COR-L47 (cell line): ENCODE measurements around the gene APOBEC3H.
A peak's percentile ranks its signal among the peaks of the same experiment; 100 is the strongest.

Experiments used
- DNase-seq: peaks from one replicate; lab custom pipeline; 2025; lab: John Stamatoyannopoulos, UW

APOBEC3H gene

DNA sequence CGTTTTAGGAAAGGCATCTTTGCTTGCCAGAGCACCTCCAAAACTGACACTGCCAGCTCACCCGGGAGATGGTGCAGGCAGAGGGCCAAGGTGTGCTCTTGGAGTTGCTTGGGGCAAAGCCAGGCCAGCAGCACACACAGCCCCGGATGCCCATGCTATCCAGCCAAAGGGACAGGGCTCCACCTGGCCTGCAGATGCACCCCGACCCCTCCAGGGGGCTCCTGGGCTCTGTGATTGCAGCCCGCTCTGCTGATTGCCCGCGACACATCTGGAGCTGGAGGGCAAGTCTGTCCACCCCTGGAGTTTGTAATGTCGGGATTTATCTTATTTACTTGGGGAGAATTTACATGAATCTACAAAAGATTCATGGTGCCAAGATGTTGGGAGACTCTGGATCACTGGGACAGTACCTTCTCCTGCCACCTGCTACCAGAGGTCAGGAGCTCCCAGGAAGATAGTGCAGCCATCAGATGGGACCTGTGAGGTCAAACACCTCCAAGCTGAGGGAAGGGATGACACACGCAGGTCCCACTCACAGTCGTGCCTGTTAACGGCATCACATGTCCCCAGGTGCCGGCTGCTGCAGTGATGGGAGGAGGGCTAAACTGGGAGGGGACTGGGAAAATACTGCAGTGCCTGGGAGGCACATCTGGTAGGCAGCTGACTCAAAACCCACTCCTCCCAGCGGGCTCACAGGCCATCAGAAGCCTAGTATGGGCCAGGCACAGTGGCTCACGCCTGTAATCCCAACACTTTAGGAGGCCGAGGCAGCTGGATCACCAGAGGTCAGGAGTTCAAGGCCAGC lies 38.2 kb downstream of the APOBEC3H start:
- DNase-seq = peak; percentile 24

DNA sequence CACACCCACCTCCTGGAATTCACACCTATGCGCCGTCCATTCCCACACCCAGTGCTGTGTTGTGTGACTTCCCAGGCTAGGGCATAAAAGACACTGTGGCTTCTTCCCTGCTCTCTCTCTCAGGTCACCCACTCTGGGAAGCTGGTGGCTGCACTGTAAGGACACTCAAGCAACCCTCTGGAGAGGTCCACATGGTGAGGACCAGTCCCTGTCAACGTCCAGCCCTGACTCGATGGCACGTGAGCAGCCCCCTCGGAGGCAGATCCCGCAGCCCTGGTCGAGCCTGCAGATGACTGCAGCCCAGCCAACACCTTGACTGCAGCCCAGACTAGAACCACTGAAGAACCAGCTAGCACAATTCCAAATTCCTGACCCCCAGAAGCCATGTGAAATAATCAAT lies 39.3 kb downstream of the APOBEC3H start:
- no peak for DNase-seq

- no peak for DNase-seq
These were observed 41.4 kb downstream of the APOBEC3H start for GRCh38 chr22:39138357-39138997.

GRCh38 chr22:39139933-39140332 lies 42.9 kb downstream of the APOBEC3H start:
- no peak for DNase-seq

DNA sequence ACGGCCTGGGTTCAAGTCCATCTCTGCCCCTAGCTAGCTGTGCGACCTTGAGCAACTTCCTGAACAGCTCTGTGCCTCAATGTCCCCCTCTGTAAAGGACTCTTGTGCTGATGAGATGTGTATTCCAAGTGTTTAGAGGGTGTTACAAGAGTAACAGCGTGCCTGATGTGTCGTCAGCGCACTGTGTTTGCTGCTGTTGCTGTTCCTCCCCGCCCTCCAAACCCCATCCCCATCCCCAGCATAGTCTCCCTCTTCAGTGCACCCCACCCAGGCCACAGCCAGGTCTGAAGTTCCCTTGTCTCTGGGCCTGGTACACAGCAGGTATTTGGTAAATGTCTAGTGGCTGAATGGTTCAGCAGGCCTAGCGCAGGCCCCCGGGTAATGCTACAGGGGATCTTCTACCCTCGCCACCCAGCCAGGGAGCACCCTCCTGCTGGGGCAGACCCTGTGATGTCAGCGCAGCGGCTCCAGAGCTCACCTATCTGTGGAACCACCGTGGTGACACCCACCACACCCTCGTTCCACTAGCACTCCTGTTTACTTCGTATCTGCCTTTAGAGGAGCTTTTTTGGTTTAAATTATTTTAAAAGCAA lies 45.1 kb downstream of the APOBEC3H start:
- DNase-seq = no peak

DNA sequence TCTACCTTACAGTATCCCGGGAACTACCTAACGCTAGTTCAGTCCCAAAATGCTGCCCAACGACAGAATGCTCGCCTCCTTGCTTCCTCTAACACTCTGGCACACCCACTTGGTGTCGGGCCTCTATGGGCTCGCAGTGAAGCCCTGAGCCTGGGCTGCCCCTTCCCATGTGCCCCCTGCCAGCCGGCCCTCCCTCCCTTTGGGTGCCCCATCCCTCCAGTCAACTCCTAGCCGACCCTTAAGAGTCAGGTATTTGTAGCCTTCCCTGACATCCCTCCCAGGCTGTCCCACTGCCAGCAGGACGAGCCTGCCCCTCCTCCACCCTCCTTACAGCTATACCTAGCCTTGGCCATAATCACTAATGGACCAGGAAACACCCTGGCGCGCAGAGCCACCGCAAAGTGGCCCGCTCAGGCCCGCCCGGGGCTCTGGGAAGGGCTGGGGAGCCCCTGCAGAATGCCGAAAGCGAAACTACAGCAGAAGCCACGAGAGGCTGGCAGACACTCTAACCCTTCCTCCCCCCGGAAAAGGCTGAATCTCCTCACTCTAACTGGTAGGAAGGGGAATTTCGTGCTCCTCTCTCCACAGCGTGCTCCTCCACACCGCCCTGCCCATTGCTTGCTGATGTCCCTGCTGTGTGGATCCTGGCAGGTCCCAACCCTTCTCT lies 47.2 kb downstream of the APOBEC3H start:
- DNase-seq = no peak

GRCh38 chr22:39146256-39147101 lies 49.4 kb downstream of the APOBEC3H start:
- no peak for DNase-seq

GRCh38 chr22:39147335-39148025 lies 50.4 kb downstream of the APOBEC3H start:
- DNase-seq = no peak

DNA sequence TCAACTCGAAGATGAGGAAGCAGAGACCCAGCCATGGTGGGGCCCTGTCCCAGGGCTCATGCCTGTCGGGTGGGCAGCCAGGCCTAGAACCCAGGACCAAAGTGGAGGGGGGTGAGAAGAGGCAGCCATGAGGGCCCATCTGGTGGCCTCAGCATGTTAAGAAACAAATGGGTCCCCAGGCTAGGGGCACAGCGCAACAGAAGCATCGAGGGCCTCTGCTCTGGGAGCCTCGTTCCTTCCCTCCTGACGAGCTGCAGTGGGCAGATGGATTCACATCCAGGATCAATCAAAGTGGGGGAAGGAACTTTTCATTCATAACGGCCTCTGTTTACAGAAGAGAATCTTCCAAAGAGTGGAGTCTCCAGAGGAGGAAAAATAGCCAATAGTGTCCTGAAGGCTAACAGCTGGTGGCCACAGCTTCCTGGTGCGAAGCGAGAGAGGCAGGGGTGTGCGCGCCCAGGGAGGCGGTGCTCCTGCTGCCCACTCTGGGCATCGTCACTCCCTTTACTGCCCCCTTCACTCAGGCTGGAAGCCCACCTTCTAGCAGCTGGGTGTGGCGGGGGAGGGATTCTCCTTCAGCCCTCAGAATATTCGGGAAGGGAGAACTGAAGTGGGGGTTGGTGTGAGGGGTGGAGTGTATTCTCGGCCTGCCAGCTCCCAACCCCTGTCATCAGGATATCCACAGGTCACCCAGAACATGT lies 51.1 kb downstream of the APOBEC3H start:
- no peak for DNase-seq

DNA sequence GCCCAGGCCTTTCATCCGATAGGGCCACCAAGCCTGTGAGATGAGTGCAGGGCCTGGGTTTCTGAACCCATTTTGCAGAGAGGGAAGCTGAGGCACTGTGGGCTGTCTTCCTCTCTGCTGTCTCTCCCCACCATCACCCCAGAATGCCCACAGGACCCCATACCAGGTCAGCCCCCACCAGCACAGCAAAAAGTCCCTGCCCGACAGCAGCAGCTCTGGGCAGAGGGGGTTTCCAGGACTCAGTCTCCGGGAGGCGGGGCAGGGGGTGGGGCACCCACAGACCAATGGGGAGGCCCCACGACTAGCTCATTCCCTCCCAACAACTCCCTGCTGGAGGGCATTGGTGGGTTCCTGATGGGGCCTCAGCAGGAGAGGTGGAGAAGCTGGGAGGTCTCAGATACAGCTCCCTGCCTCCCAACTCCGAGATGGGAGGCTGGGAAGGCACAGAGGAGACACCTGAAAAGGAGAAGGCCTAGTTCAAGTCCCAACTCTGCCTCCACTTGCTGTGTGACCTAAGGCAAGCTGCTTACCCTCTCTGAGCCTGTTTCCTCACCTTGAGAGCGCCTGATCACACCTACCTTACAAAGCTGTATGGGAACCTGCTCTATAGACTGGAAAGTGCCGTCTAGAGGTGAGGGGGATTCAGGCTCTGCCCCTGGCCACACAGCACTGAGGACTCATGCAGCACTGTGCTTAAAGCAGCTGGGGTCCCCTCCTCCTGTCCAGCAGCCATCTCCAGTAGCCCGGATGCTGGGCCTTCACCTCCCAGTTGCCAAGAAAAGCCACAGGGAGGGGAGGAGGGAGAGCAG lies 51.9 kb downstream of the APOBEC3H start:
- no peak for DNase-seq

- no peak for DNase-seq
These were observed 53.1 kb downstream of the APOBEC3H start for GRCh38 chr22:39149915-39150847.

DNA sequence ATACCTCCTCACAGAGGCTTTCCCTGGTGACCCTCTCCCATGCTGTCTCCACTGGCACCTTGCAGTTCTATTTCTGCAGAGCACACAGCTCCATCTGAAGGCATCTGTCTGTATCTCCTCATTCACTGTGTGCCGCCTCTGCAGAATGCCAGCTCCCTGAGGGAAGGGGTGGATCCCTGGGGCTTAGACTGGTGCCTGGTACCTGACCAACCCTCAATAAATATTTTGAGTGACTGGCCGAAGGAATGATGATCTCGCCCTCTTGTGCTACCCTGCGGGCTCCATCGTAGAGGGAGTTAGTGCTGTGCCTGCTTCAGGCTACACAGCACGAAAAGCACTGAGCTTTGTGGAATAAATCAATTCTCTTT lies 53.8 kb downstream of the APOBEC3H start:
- DNase-seq = no peak

DNA sequence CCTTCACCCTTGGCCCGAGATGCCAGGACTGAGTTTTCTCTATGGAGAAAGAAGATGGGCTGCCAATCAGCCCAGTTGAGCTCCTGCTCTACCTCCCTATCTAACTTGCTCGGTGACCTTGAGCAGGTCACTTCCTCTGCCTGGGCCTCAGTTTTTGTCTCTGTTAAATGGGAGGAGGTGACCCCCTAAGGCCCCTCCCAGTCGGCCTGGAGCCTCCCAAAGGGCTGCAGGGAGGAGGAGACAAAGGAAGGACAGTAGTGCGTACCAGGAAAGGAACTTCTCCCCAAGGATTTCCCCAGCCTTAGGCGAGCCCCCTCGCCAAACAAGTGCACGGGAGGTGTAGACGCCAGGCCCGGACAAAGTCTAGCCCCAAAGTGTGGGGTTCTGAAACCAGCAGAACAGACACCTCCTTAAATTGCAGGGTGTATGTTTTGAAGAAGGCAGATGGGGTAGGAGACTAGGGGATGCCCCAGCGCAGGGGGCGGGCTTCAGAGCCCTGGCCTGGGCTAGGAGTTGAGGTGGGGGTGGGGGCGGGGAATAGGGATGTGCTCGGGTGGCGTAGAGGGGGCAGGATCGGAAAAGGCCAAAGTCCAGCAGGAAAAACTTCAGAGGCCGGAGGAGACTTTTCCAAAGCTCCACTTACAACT lies 54.4 kb downstream of the APOBEC3H start:
- DNase-seq = no peak

- DNase-seq = no peak
These were observed 55.0 kb downstream of the APOBEC3H start for GRCh38 chr22:39152024-39152510.

- DNase-seq = peak; percentile 86
These were observed 55.6 kb downstream of the APOBEC3H start, which contains the start of gene CBX7 for GRCh38 chr22:39152511-39153219. CBX7 (minus strand) TSS chr22:39152680; CDS start chr22:39152444, 236 bp downstream.

GRCh38 chr22:39153220-39153717 lies 56.2 kb downstream of the APOBEC3H start:
- no peak for DNase-seq
